Measurements from ENCODE around the gene HTR4. TPM values are rescaled to one million over a fixed set of nuclear protein-coding genes. Genes with fewer than 3 reads are reported as not detected.

Gene HTR4
- total and polyA plus RNA-seq, 2 of the 4 experiments (the other 2 are of a cell fraction): not detected

DNA sequence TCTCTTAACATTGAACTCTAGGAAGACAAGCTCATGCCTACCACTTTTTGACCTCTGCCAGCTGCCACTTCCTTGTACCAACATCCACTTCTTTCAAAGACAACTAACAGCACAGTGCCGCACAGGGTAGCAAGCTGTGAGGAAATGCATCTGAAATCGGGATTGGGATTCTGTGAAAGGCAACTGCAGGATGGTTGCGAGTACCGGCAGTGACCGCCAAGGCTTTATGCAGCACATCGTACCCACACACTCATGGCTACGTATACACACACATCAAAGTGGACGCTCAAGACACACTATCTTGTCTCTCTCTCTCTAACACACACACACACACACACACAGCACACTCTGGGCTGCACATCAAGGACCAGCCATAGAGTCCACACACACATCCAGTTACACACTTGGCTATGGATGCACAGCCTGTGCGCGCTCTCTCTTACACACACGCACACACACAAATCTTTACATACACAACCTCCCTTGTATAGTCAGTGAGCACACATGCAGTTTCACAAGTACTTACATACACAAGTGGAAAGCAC, 964 bp downstream of the HTR4 start:
- Histone ChIP-seq H3K27me3 (ENCODE audit: control insufficient read depth, insufficient read depth, low read length) (peaks cover 20% of the 10 kb centered on the region), H3K36me3 (ENCODE audit: control insufficient read depth, insufficient read depth, low read length) (no peaks in the 10 kb centered on the region), H3K9me3 (ENCODE audit: control insufficient read depth, insufficient read depth, low read length) (no peaks in the 10 kb centered on the region), H4K8ac (ENCODE audit: low read depth in 2 of 2, low read length in 2 of 2) (no peak overlapping the region), H3K4me1 (ENCODE audit: control insufficient read depth, insufficient read depth, low read length) (no peaks in the 10 kb centered on the region), H2BK5ac (ENCODE audit: low read depth, low read length, poor library complexity, severe bottlenecking) (no peak overlapping the region), H3K56ac (ENCODE audit: extremely low read depth, insufficient read depth, low read length) (no peak overlapping the region), H2AK5ac (ENCODE audit: low read depth, low read length) (no peak overlapping the region), H2BK120ac (ENCODE audit: low read depth, low read length) (no peak overlapping the region), H2BK15ac (ENCODE audit: low read depth, low read length) (no peak overlapping the region), H4K91ac (ENCODE audit: insufficient read depth, low read depth, low read length) (no peak overlapping the region), H2AK9ac (replicated peaks; ENCODE audit: low read depth, low read length, poor library complexity) (no peak overlapping the region), H3K4ac (ENCODE audit: low read depth, low read length) (no peak overlapping the region), H3K79me1 (ENCODE audit: low read depth in 1 of 2, low read length in 2 of 2) (no peaks in the 10 kb centered on the region), H3K9ac (ENCODE audit: low read depth, low read length) (no peak overlapping the region), H3K4me3 (ENCODE audit: insufficient read depth, low read depth, low read length) (no peak overlapping the region), H3K14ac (replicated peaks; ENCODE audit: low read depth, low read length) (no peak overlapping the region), H2BK20ac (ENCODE audit: low read depth, low read length) (no peak overlapping the region), H3K18ac (ENCODE audit: low read depth, low read length) (no peak overlapping the region), H3K23ac (ENCODE audit: low read depth, low read length) (no peak overlapping the region), H2AFZ (replicated peaks; ENCODE audit: low read length, poor library complexity) (no peak overlapping the region), H4K5ac (ENCODE audit: low read depth, low read length) (no peak overlapping the region), H4K20me1 (ENCODE audit: insufficient read depth, low read length) (no peaks in the 10 kb centered on the region), H3K27ac (ENCODE audit: insufficient read depth, low read length) (no peak overlapping the region), H3K9me1 (ENCODE audit: insufficient read depth, low read length) (no peaks in the 10 kb centered on the region), H3K4me2 (ENCODE audit: low read depth, low read length) (no peak overlapping the region)
- ChIA-PET POLR2A (ENCODE audit: unreplicated experiment) (no interaction called here), CTCF (no interaction called here)
- DNase-seq: no peak
- BruUV-seq (replicated peaks): no TSS peak
- TF ChIP-seq MAZ (IDR thresholded peaks at IDR 0.05; ENCODE audit: borderline replicate concordance, low read depth, low read length) (no peak), POLR2A (IDR thresholded peaks at IDR 0.05; ENCODE audit: low read depth, low read length) (no peak), SMC3 (IDR thresholded peaks at IDR 0.05; ENCODE audit: low read depth, low read length) (no peak), MAFK (IDR thresholded peaks at IDR 0.05; ENCODE audit: low read depth, low read length) (no peak), BHLHE40 (IDR thresholded peaks at IDR 0.05; ENCODE audit: low read depth, low read length) (no peak), CEBPB (IDR thresholded peaks at IDR 0.05; ENCODE audit: low read depth, low read length) (no peak), RFX5 (IDR thresholded peaks at IDR 0.05; ENCODE audit: low read depth, low read length) (no peak), NFE2L2 (IDR thresholded peaks at IDR 0.05; ENCODE audit: low read depth, low read length) (no peak), MXI1 (IDR thresholded peaks at IDR 0.05; ENCODE audit: borderline replicate concordance, low read depth, low read length) (no peak), FOS (IDR thresholded peaks at IDR 0.05; ENCODE audit: low read depth, low read length) (no peak), RAD21 (IDR thresholded peaks at IDR 0.05; ENCODE audit: low read length) (no peak), RCOR1 (IDR thresholded peaks at IDR 0.05; ENCODE audit: insufficient replicate concordance, low read length) (no peak)
- TF ChIP-seq, protein P1, sequence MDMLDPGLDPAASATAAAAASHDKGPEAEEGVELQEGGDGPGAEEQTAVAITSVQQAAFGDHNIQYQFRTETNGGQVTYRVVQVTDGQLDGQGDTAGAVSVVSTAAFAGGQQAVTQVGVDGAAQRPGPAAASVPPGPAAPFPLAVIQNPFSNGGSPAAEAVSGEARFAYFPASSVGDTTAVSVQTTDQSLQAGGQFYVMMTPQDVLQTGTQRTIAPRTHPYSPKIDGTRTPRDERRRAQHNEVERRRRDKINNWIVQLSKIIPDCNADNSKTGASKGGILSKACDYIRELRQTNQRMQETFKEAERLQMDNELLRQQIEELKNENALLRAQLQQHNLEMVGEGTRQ (IDR thresholded peaks at IDR 0.05; ENCODE audit: low read depth, low read length): no peak
- TF ChIP-seq, protein P2, sequence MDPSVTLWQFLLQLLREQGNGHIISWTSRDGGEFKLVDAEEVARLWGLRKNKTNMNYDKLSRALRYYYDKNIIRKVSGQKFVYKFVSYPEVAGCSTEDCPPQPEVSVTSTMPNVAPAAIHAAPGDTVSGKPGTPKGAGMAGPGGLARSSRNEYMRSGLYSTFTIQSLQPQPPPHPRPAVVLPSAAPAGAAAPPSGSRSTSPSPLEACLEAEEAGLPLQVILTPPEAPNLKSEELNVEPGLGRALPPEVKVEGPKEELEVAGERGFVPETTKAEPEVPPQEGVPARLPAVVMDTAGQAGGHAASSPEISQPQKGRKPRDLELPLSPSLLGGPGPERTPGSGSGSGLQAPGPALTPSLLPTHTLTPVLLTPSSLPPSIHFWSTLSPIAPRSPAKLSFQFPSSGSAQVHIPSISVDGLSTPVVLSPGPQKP (IDR thresholded peaks at IDR 0.05; ENCODE audit: borderline replicate concordance, low read depth, low read length): no peak
- TF ChIP-seq, protein P3, sequence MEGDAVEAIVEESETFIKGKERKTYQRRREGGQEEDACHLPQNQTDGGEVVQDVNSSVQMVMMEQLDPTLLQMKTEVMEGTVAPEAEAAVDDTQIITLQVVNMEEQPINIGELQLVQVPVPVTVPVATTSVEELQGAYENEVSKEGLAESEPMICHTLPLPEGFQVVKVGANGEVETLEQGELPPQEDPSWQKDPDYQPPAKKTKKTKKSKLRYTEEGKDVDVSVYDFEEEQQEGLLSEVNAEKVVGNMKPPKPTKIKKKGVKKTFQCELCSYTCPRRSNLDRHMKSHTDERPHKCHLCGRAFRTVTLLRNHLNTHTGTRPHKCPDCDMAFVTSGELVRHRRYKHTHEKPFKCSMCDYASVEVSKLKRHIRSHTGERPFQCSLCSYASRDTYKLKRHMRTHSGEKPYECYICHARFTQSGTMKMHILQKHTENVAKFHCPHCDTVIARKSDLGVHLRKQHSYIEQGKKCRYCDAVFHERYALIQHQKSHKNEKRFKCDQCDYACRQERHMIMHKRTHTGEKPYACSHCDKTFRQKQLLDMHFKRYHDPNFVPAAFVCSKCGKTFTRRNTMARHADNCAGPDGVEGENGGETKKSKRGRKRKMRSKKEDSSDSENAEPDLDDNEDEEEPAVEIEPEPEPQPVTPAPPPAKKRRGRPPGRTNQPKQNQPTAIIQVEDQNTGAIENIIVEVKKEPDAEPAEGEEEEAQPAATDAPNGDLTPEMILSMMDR (conservative IDR thresholded peaks at IDR 0.05; ENCODE audit: low read depth, low read length): no peak
- dilution Hi-C loops (cut with HindIII; ENCODE audit: low sequenced_read_pairs, unreplicated experiment): no loop called here
- WGBS, 2 experiments (ENCODE audit: extremely low coverage in 2 of 2, insufficient read length in 1 of 2): 47% methylated on average over 3 of the region's 11 CpGs; no CpG with 5 or more reads in 1 of the 2 experiments
- no peak for ATAC-seq (ENCODE audit: low read depth)
- intact Hi-C loops (cut with micrococcal nuclease): no loop called here
- in situ Hi-C loops (cut with MboI; ENCODE audit: low sequenced_read_pairs): no loop called here

Data from IMR-90 (cell line).